ENCODE data around the gene PLEKHG7. TPM values are rescaled to one million over a fixed set of nuclear protein-coding genes. Genes with fewer than 3 reads are reported as not detected.

Gene PLEKHG7
- total RNA-seq, 2 experiments from 2014 or later: not detected

- H3K4me1 Mint-ChIP-seq (ENCODE audit: low read depth): no peaks in the 10 kb centered on the region
- DNase-seq: no peak
- H3K27ac Mint-ChIP-seq: no peak overlapping the region
- H3K27me3 Mint-ChIP-seq: no peaks in the 10 kb centered on the region
- POLR2A ChIA-PET: no interaction called here
- H3K27ac ChIP-seq (ENCODE audit: low read depth in 1 of 2, low read length in 2 of 2): no peak overlapping the region
- H3K9me3 ChIP-seq (ENCODE audit: control insufficient read depth in 1 of 2, insufficient read depth in 1 of 2, low read length in 2 of 2): no peaks in the 10 kb centered on the region
- H3K4me1 ChIP-seq (ENCODE audit: insufficient read depth, low read length): no peaks in the 10 kb centered on the region
- CTCF ChIA-PET: no interaction called here
- intact Hi-C loops (cut with DNase I, micrococcal nuclease): no loop called here
- H3K4me3 ChIP-seq (ENCODE audit: low read length): no peak overlapping the region
- no peak for ATAC-seq (ENCODE audit: poor library complexity)
- H3K9me3 Mint-ChIP-seq: peaks cover 2% of the 10 kb centered on the region
- peaks cover 0 to 5% of the 10 kb centered on the region in 2 experiments for H3K27me3 ChIP-seq (ENCODE audit: control insufficient read depth in 1 of 2, insufficient read depth in 2 of 2, low read length in 2 of 2)
- TF ChIP-seq CTCF (IDR thresholded peaks at IDR 0.05): no peak
- H3K36me3 Mint-ChIP-seq (ENCODE audit: low read depth): no peaks in the 10 kb centered on the region
- H3K36me3 ChIP-seq (ENCODE audit: insufficient read depth, low read length): no peaks in the 10 kb centered on the region
- H3K4me3 Mint-ChIP-seq: no peak overlapping the region
Observed at GRCh38 chr12:92729773-92730305, 27.1 kb downstream of the PLEKHG7 start.

GRCh38 chr12:92730758-92731157, 28.0 kb downstream of the PLEKHG7 start:
- Mint-ChIP-seq H3K4me3 (no peak overlapping the region), H3K27ac (no peak overlapping the region), H3K36me3 (ENCODE audit: low read depth) (no peaks in the 10 kb centered on the region), H3K4me1 (ENCODE audit: low read depth) (no peaks in the 10 kb centered on the region), H3K27me3 (no peaks in the 10 kb centered on the region), H3K9me3 (no peaks in the 10 kb centered on the region)
- ChIA-PET CTCF (no interaction called here), POLR2A (no interaction called here)
- intact Hi-C loops (cut with DNase I, micrococcal nuclease): no loop called here
- Histone ChIP-seq H3K4me1 (ENCODE audit: insufficient read depth, low read length) (no peaks in the 10 kb centered on the region), H3K9me3 (ENCODE audit: control insufficient read depth in 1 of 2, insufficient read depth in 1 of 2, low read length in 2 of 2) (no peaks in the 10 kb centered on the region), H3K4me3 (ENCODE audit: low read length) (no peak overlapping the region), H3K27ac (ENCODE audit: low read depth in 1 of 2, low read length in 2 of 2) (no peak overlapping the region), H3K36me3 (ENCODE audit: insufficient read depth, low read length) (no peaks in the 10 kb centered on the region), H3K27me3 (ENCODE audit: control insufficient read depth in 1 of 2, insufficient read depth in 2 of 2, low read length in 2 of 2) (peaks cover 0 to 6% of the 10 kb centered on the region in 2 experiments)
- TF ChIP-seq CTCF (IDR thresholded peaks at IDR 0.05): no peak
- no peak for ATAC-seq (ENCODE audit: poor library complexity)
- no peak for DNase-seq

GRCh38 chr12:92732216-92732615, 29.4 kb downstream of the PLEKHG7 start:
- Histone ChIP-seq H3K36me3 (ENCODE audit: insufficient read depth, low read length) (no peaks in the 10 kb centered on the region), H3K27me3 (ENCODE audit: control insufficient read depth in 1 of 2, insufficient read depth in 2 of 2, low read length in 2 of 2) (peaks cover 0 to 6% of the 10 kb centered on the region in 2 experiments), H3K4me3 (ENCODE audit: low read length) (no peak overlapping the region), H3K4me1 (ENCODE audit: insufficient read depth, low read length) (no peaks in the 10 kb centered on the region), H3K27ac (ENCODE audit: low read depth in 1 of 2, low read length in 2 of 2) (no peak overlapping the region), H3K9me3 (ENCODE audit: control insufficient read depth in 1 of 2, insufficient read depth in 1 of 2, low read length in 2 of 2) (no peaks in the 10 kb centered on the region)
- ChIA-PET CTCF (no interaction called here), POLR2A (no interaction called here)
- Mint-ChIP-seq H3K27ac (no peak overlapping the region), H3K4me3 (no peak overlapping the region), H3K36me3 (ENCODE audit: low read depth) (no peaks in the 10 kb centered on the region), H3K27me3 (no peaks in the 10 kb centered on the region), H3K9me3 (no peaks in the 10 kb centered on the region), H3K4me1 (ENCODE audit: low read depth) (peaks cover 11% of the 10 kb centered on the region)
- DNase-seq (no peak), ATAC-seq (ENCODE audit: poor library complexity) (no peak)
- TF ChIP-seq CTCF (IDR thresholded peaks at IDR 0.05): no peak
- intact Hi-C loops (cut with DNase I, micrococcal nuclease): no loop called here
